Gastrocnemius medialis (tissue), 4 donors: ENCODE data around the gene PTGES2.

Source experiments
- CTCF ChIP-seq, 5 experiments: fragments of 450-650 bp in 3 of 5; fragments of 200-600 bp in 2 of 5; sonication (generic) in 2 of 5; IDR thresholded peaks in 4 of 5; conservative IDR thresholded peaks in 1 of 5; 1 replicate in 4 of 5; 2 replicates in 1 of 5; pipeline ENCODE4 v1.5.1; 2016 to 2019; ENCODE audit warnings: antibody characterized with exemption in 5 of 5, mild to moderate bottlenecking in 3 of 5, moderate library complexity in 3 of 5
- POLR2A ChIP-seq, 2 donors: fragments of 450-650 bp; IDR thresholded peaks; one replicate each; pipeline ENCODE4 v1.6.1; 2017; ENCODE audit warnings: antibody characterized with exemption in 2 of 2, mild to moderate bottlenecking in 2 of 2, moderate library complexity in 2 of 2

- TF ChIP-seq CTCF (IDR thresholded peaks at IDR 0.05 in 4 of 5, conservative IDR thresholded peaks at IDR 0.05 in 1 of 5) (no peak), POLR2A (IDR thresholded peaks at IDR 0.05) (no peak)
Measured at GRCh38 chr9:128099932-128100491, 27.5 kb downstream of the PTGES2 start.
